NCI-H2171 treated with DMSO at 0.1 percent for 48 hours (cell line): ENCODE measurements around the gene ADGRA1.
"Not testable (repeated sequence)": the region's sequence is repeated elsewhere in the genome, so short reads cannot be mapped to it uniquely, and the experiment has no call there.

Experiments
- DNase-seq: peaks from one replicate; lab custom pipeline; 2025; lab: John Stamatoyannopoulos, UW

ADGRA1 gene

DNA sequence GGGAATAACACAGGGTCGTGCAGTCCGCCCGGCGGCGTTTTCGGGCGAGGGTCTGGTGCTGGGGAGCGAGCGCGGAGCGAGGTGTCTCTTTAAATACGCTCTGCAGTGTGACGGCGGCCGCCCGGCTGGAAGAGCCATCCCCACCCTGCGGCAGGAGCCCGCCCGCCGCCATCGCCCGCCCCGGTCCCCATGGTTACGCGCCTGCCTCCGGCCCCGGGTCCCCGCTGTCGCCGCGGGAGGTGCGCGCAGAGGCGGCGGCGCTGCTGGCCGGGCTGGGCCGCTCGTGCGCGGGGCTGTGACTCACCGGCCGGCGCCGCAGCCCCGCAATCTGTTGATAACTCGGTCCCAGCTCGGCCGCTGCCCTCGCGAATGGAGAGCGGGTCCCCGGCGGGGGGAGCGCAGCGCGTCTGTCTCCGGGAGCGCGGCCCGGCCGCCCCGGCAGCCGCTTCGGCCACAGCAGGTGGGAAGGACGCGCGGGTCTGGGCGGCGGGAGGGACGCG, at the start of gene ADGRA1:
Gene ADGRA1, plus strand, starts transcription at position 246 of the 500 bp plus-strand sequence. CDS start 986 bp downstream, outside the sequence.
- peak; percentile 12 for DNase-seq

- DNase-seq = no peak
These were observed 49.5 kb upstream of the ADGRA1 start for GRCh38 chr10:133038036-133038823.

GRCh38 chr10:133039107-133039802, 48.5 kb upstream of the ADGRA1 start:
- no peak for DNase-seq

GRCh38 chr10:133039803-133040165, 47.9 kb upstream of the ADGRA1 start:
- no peak for DNase-seq

DNA sequence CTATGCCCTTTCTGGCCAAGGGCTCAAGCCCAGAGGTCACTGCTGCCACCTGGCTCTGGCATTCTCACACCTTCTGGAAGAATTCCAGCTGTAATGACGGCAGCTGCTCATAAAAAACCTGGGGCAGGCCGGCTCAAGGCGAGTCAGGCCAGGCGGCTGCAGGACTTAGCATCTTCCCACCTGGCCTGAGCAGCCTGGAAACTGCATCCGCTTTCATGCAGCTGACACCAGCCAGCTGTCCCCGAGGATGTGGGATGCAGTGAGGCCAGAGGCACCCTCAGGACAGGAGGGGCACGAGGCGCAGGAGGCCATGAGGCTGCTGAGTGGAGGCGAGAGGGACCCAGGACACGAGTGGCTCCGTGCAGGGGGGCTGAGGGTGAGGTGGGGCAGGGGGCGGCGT, 47.5 kb upstream of the ADGRA1 start:
- no peak for DNase-seq

- no peak for DNase-seq
These were observed 46.6 kb upstream of the ADGRA1 start for GRCh38 chr10:133041101-133041500.

DNA sequence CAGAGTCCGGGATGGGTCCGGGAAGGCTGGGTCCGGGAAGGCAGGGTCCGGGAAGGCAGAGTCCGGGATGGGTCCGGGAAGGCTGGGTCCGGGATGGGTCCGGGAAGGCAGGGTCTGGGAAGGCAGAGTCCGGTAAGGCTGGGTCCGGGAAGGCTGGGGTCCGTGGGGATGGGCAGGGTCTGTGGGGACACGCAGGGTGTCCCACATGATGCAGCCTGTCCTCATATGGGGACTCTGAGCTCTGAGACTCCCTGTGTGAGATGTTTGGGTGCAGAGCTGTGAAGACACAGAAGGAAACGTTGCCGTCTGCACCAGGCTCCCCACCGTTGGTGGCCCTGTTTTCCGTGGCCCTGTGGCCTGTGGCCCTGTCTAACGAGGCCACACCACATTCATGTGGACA, 45.7 kb upstream of the ADGRA1 start:
- no peak for DNase-seq

GRCh38 chr10:133042816-133043215, 44.9 kb upstream of the ADGRA1 start:
- no peak for DNase-seq

DNA sequence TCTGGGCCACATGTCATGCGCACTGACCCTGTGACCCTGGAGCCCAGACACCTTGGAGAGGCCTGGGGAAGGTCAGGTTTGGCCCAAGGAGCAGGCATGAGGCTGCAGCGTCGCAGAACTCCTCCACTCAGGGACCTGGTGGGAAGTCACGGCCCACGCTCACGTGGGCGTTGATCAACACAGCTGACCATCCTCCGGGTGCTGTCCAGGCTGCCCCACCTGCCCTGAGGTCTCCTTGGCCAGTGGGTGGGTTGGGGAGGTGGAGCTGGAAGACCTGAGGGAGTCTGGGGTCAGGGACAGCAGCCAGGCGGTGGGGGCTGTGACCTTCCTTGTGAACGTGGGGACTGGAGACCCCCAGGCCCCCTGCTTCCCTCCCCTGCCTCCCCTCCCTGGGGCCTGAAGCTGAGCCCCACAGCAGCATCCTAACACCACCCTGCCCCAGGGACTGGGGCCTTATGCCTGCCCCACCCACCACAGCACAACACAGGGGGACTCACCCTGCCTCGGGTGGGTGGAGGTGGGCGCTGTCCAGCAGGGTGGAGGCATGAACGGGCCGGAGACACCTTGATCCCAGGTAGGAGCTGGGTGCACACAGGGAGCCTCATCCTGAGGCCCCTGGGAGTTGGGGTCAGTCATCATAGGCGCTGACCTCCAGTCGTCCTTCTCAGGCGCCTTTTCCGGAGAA, 44.0 kb upstream of the ADGRA1 start:
- no peak for DNase-seq

DNA sequence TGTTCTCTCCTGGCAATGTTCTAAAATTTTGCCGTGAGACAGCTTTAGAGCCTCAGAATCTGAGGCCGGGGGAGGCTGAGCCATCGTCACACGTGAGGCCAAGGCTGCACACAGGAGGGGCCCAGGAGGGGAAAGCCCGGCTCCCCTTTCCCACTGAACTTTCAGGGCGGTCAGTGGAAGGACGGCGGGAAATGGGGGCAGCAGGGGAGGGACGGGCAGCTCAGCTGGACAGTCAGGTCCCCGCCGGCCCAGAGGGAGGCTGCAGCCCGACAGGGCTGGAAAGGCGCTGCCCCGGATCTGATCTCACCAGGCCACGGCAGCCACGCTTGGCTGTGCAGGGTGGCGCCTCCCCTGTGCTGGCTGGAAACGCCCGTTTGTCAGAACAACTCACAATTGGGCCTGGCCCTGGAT, 43.3 kb upstream of the ADGRA1 start:
- DNase-seq = no peak

- no peak for DNase-seq
These were observed 42.0 kb upstream of the ADGRA1 start for GRCh38 chr10:133045556-133046389.

- DNase-seq = no peak
These were observed 41.3 kb upstream of the ADGRA1 start for GRCh38 chr10:133046390-133046765.

DNA sequence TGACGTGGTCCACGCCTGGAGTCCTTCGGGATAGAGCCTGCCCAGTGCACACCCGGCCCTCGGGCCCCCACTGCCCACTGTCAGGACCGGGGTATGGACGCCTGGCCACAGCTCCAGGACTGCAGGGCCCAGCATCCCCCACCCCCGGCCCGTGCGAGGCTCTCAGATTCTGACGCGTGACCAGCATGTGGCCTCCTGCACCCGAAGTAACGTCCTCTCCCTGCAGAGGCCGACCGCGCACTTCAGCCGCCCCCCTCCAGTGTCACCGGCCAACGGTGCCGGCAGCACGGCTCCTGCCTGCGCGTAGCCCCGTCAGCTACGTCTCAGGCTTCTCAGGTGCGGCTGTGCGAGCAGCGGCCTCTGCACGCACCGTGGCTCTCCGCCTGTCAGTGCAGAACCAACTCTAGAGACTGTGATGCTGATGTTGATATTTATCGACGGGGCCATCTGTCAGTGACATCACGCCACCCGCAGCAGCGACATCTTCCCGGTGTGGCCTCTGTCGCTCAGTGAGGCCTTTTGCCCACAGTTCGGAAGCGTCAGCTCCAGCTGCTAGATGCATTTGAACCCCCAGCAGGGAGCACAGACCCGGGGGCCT, 40.1 kb upstream of the ADGRA1 start:
- DNase-seq = no peak

DNA sequence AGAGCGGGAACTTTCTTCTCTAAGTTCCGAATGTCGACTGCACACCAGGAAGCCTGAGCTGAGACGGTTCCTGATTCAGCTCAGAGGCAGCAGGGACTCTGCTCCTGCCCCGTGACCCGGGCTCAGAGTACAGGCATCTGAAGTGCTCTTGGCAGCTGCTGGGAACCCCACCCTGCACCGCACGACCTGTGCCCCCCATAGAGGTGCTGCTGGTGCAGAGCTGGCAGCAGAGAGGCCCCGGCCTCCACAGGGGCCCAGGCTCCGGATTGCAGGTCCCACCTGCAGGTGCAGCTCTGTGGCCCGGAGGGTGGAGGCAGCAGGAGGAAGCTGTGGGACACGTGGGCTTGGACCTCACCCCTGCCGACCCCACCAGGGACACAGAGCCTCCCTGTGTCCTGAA, 39.5 kb upstream of the ADGRA1 start:
- DNase-seq = no peak

DNA sequence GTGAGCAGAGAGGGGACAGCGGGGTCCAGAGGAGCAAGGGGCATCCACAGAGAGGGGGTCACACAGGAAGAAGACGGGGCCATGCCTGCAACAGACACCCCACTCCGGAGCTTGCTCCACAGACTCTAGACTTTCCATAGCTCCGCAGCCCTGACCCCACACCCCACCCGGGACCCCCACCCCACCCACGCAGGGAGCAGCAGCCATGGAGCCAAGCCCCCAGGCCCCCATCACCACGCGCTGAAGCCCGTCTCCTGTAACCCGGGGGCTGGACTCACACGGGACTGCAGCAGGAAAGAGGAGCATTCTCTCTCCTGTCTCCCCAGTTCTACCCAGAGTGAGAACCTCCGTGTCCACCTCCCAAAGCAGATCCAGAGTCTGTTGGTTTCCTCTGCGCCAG, 38.8 kb upstream of the ADGRA1 start:
- DNase-seq = no peak

- DNase-seq = no peak
These were observed 38.1 kb upstream of the ADGRA1 start for GRCh38 chr10:133049639-133050038.

DNA sequence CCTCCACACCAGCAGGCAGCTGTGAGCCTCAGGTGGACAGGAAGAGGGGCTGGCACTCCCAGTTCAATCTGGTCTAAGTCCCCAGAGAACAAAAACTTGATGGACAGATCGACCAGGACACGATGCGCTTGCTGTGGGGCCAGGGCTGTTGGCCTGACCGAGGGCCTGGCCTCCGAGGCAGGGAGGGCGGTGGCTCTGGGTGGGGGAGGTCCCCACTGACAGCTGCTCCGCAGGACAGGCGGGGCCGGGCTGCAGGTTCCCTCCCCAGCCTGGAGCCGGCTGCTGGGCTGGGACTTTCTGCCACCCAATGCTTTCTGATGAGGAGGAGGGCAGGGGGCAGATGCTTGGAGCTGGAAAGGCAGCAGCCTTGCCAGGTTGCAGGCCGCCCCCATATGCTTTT, 37.4 kb upstream of the ADGRA1 start:
- DNase-seq = no peak

DNA sequence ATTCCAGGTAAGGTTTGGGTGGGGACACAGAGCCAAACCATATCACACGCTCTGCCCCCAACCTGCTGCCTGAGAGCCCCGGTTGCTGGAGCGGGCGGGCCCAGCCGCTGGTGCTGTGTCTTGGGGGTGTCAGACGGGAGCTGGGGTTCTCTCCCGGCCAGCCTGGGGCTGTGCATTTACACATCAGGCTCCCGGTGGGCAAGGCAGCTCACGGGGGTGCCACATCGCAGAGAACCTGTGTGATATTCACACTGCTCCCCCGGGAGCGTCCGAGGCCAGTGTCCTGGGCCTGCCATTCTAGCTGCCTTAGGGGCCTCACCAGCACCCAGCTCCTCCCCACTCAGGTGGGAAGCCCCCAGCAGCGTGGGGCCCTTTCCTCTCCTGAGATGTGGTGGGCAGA, 35.6 kb upstream of the ADGRA1 start:
- no peak for DNase-seq

- not testable (repeated sequence) for DNase-seq
These were observed 34.1 kb upstream of the ADGRA1 start for GRCh38 chr10:133053527-133054133.

- DNase-seq = no peak
These were observed 32.3 kb upstream of the ADGRA1 start for GRCh38 chr10:133055470-133055869.

GRCh38 chr10:133056001-133056400, 31.7 kb upstream of the ADGRA1 start:
- no peak for DNase-seq
